Neural cell (in vitro differentiated cells): Measurements from ENCODE around the gene IL22.

ENCODE experiments used
- CTCF ChIP-seq: fragments of 450-650 bp; IDR thresholded peaks from 2 replicates; pipeline ENCODE4 v1.5.1; 2014; ENCODE audit warnings: antibody characterized with exemption, mild to moderate bottlenecking, moderate library complexity; ENCODE audit not compliant: poor library complexity, severe bottlenecking
- EP300 ChIP-seq: fragments of 450-650 bp; conservative IDR thresholded peaks from 2 replicates; pipeline ENCODE4 v1.6.1; 2014; ENCODE audit warnings: antibody characterized with exemption, mild to moderate bottlenecking, moderate library complexity; ENCODE audit not compliant: poor library complexity, severe bottlenecking
- EZH2 ChIP-seq: fragments of 200-600, 300-800 bp; shearing (Covaris generic), sonication (generic); IDR thresholded peaks from 2 replicates; pipeline ENCODE4 v1.6.1; 2014; ENCODE audit warnings: antibody characterized with exemption, low read length, borderline replicate concordance, mild to moderate bottlenecking; ENCODE audit not compliant: insufficient read depth, poor library complexity, severe bottlenecking
- MXI1 ChIP-seq: fragments of 450-650 bp; conservative IDR thresholded peaks from 2 replicates; pipeline ENCODE4 v1.6.1; 2014; ENCODE audit warnings: antibody characterized with exemption, mild to moderate bottlenecking; ENCODE audit not compliant: poor library complexity, severe bottlenecking
- POLR2AphosphoS5 ChIP-seq: IDR thresholded peaks from 2 replicates; pipeline ENCODE4 v1.6.1; 2012
- RAD21 ChIP-seq: fragments of 450-650 bp; conservative IDR thresholded peaks from 2 replicates; pipeline ENCODE4 v1.6.1; 2014; ENCODE audit warnings: antibody characterized with exemption, mild to moderate bottlenecking, moderate library complexity
- REST ChIP-seq: IDR thresholded peaks from 2 replicates; pipeline ENCODE4 v1.6.1; 2012; ENCODE audit warnings: borderline replicate concordance
- SMC3 ChIP-seq: fragments of 450-650 bp; conservative IDR thresholded peaks from 2 replicates; pipeline ENCODE4 v1.6.1; 2014; ENCODE audit warnings: antibody characterized with exemption, mild to moderate bottlenecking, moderate library complexity; ENCODE audit not compliant: poor library complexity
- TAF1 ChIP-seq: IDR thresholded peaks from 2 replicates; pipeline ENCODE4 v1.6.1; 2012; ENCODE audit warnings: low read depth

- no peak for TF ChIP-seq POLR2AphosphoS5
- no peak for TF ChIP-seq REST
- no peak for TF ChIP-seq MXI1
- TF ChIP-seq CTCF, result no peak
- TF ChIP-seq RAD21, result no peak
- no peak for TF ChIP-seq EZH2
- TF ChIP-seq EP300, result no peak
- no peak for TF ChIP-seq SMC3
- TF ChIP-seq TAF1, result no peak
Measured at GRCh38 chr12:68231229-68231628, 22.2 kb downstream of the IL22 start.
